OCI-LY1 (cell line): Measurements from ENCODE around the gene NUP133.

Experiments used
- EZH2 ChIP-seq: fragments of 200-600 bp; sonication (generic), shearing (Covaris generic); IDR thresholded peaks from 2 replicates; pipeline ENCODE4 v1.8.0; 2017; ENCODE audit warnings: borderline replicate concordance, mixed run types, mild to moderate bottlenecking, antibody characterized with exemption, low read length, moderate library complexity, mixed read lengths
- TF ChIP-seq, protein P1 (sequence below): fragments of 200-600 bp; sonication (generic), shearing (Covaris generic); IDR thresholded peaks from 2 replicates; pipeline ENCODE4 v1.5.1; 2017; ENCODE audit warnings: mild to moderate bottlenecking, antibody characterized with exemption, low read length, moderate library complexity, mixed read lengths

DNA sequence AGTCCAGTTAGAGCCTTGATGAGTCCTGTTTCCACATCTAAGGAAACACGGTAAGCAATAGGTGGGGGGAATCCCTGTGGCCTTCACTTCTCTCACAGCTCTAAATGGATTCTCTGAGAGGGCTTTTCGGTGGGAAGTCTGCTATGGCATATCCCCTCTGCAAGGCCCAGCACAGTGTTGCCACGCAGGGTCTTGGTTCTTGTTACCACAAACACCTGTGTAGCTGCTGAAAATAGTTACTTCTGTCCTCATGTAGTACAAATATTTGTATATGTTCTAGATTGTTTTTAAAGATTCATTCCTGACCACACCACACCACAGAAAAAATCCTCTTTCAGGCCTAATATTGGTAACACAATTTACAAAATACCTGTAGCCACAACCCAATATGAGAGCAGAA lies 79.9 kb downstream of the NUP133 start:
- TF ChIP-seq, protein P1, sequence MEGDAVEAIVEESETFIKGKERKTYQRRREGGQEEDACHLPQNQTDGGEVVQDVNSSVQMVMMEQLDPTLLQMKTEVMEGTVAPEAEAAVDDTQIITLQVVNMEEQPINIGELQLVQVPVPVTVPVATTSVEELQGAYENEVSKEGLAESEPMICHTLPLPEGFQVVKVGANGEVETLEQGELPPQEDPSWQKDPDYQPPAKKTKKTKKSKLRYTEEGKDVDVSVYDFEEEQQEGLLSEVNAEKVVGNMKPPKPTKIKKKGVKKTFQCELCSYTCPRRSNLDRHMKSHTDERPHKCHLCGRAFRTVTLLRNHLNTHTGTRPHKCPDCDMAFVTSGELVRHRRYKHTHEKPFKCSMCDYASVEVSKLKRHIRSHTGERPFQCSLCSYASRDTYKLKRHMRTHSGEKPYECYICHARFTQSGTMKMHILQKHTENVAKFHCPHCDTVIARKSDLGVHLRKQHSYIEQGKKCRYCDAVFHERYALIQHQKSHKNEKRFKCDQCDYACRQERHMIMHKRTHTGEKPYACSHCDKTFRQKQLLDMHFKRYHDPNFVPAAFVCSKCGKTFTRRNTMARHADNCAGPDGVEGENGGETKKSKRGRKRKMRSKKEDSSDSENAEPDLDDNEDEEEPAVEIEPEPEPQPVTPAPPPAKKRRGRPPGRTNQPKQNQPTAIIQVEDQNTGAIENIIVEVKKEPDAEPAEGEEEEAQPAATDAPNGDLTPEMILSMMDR = no peak
- TF ChIP-seq EZH2 = no peak
